Ishikawa (cell line): ENCODE results near the gene THSD1.

Experiments used
- CEBPB ChIP-seq: IDR thresholded peaks from 2 replicates; pipeline ENCODE4 v1.6.1; 2012
- CREB1 ChIP-seq: IDR thresholded peaks from 2 replicates; pipeline ENCODE4 v1.6.1; 2012; ENCODE audit warnings: low read depth
- EGR1 ChIP-seq: IDR thresholded peaks from 2 replicates; pipeline ENCODE4 v1.6.1; 2012
- EP300 ChIP-seq: IDR thresholded peaks from 2 replicates; pipeline ENCODE4 v1.6.1; 2012; ENCODE audit warnings: borderline replicate concordance
- FOXM1 ChIP-seq: IDR thresholded peaks from 2 replicates; pipeline ENCODE4 v1.6.1; 2012; ENCODE audit warnings: low read depth, borderline replicate concordance
- MAX ChIP-seq: IDR thresholded peaks from 2 replicates; pipeline ENCODE4 v1.6.1; 2012
- NFIC ChIP-seq: IDR thresholded peaks from 2 replicates; pipeline ENCODE4 v1.6.1; 2012
- RAD21 ChIP-seq: IDR thresholded peaks from 2 replicates; pipeline ENCODE4 v1.6.1; 2012; ENCODE audit warnings: low read depth
- TAF1 ChIP-seq: IDR thresholded peaks from 2 replicates; pipeline ENCODE4 v1.6.1; 2012; ENCODE audit warnings: low read depth, mild to moderate bottlenecking
- TCF12 ChIP-seq: IDR thresholded peaks from 2 replicates; pipeline ENCODE4 v1.6.1; 2012; ENCODE audit warnings: low read depth
- TEAD4 ChIP-seq: IDR thresholded peaks from 2 replicates; pipeline ENCODE4 v1.6.1; 2012
- USF1 ChIP-seq: IDR thresholded peaks from 2 replicates; pipeline ENCODE4 v1.6.1; 2012
- YY1 ChIP-seq: IDR thresholded peaks from 2 replicates; pipeline ENCODE4 v1.6.1; 2012; ENCODE audit warnings: low read depth
- ZBTB7A ChIP-seq: IDR thresholded peaks from 2 replicates; pipeline ENCODE4 v1.6.1; 2012; ENCODE audit warnings: low read depth
- TF ChIP-seq, protein P1 (sequence below): IDR thresholded peaks from 2 replicates; pipeline ENCODE4 v1.6.1; 2012; ENCODE audit warnings: low read depth, mild to moderate bottlenecking

Gene THSD1

GRCh38 chr13:52411629-52412028 is 5.7 kb upstream of the THSD1 start:
- TF ChIP-seq EP300: no peak
- TF ChIP-seq TEAD4: no peak
- TF ChIP-seq, protein P1, sequence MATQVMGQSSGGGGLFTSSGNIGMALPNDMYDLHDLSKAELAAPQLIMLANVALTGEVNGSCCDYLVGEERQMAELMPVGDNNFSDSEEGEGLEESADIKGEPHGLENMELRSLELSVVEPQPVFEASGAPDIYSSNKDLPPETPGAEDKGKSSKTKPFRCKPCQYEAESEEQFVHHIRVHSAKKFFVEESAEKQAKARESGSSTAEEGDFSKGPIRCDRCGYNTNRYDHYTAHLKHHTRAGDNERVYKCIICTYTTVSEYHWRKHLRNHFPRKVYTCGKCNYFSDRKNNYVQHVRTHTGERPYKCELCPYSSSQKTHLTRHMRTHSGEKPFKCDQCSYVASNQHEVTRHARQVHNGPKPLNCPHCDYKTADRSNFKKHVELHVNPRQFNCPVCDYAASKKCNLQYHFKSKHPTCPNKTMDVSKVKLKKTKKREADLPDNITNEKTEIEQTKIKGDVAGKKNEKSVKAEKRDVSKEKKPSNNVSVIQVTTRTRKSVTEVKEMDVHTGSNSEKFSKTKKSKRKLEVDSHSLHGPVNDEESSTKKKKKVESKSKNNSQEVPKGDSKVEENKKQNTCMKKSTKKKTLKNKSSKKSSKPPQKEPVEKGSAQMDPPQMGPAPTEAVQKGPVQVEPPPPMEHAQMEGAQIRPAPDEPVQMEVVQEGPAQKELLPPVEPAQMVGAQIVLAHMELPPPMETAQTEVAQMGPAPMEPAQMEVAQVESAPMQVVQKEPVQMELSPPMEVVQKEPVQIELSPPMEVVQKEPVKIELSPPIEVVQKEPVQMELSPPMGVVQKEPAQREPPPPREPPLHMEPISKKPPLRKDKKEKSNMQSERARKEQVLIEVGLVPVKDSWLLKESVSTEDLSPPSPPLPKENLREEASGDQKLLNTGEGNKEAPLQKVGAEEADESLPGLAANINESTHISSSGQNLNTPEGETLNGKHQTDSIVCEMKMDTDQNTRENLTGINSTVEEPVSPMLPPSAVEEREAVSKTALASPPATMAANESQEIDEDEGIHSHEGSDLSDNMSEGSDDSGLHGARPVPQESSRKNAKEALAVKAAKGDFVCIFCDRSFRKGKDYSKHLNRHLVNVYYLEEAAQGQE: no peak
- TF ChIP-seq NFIC: no peak
- TF ChIP-seq EGR1: no peak
- TF ChIP-seq YY1: no peak
- TF ChIP-seq USF1: no peak
- no peak for TF ChIP-seq RAD21
- TF ChIP-seq CREB1: no peak
- no peak for TF ChIP-seq MAX
- no peak for TF ChIP-seq FOXM1
- no peak for TF ChIP-seq TAF1
- no peak for TF ChIP-seq TCF12
- TF ChIP-seq CEBPB: no peak
- no peak for TF ChIP-seq ZBTB7A

GRCh38 chr13:52406629-52407028 is 657 bp upstream of the THSD1 start:
- TF ChIP-seq RAD21 (no peak), EP300 (no peak), CEBPB (no peak), USF1 (no peak)

DNA sequence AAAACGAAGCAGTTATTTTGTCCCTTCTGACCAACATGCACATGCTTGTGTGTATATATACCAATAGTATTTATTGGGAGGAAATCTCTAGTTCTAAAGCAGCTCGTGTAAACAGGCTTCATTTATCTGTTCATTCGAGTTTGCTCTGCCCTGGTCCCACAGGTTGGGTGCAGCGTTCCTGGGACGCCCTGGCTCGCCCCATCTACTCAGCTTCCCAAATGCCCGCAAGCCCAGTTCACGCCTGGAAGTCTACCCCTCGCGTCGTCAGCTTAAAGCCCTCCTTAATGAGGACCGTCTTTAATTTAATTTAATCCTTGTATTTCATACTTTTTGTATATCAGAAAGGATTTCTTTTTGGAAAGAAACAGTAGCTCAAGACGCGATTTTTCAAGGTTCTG is 604 bp downstream of the THSD1 start:
- TF ChIP-seq USF1 (no peak), EP300 (no peak), CREB1 (no peak), TAF1 (no peak), TEAD4 (no peak), CEBPB (no peak), TCF12 (no peak)
- TF ChIP-seq, protein P1: no peak

DNA sequence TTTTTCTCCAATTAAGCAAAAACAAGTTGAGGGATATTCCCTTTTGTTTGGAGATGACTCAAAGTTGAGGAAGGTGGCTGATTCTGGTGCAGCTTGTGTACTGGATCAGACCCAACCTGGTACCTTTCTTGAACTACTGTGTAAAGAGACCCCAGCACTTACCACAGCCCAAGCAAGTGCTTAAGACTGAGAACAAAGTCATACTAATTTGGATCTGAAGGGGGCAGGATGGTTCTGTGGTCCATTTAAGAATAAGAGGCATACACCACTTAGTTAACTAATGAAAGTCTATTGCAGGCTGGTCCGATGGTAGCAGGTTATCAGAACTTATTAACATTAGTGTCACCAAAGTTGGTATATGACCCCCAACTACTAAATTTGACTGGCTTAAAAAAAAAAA is 6.3 kb downstream of the THSD1 start:
- TF ChIP-seq MAX (no peak), TAF1 (no peak), EP300 (no peak), FOXM1 (no peak), CREB1 (no peak), TEAD4 (no peak), CEBPB (no peak), NFIC (no peak)
- TF ChIP-seq, protein P1: no peak

DNA sequence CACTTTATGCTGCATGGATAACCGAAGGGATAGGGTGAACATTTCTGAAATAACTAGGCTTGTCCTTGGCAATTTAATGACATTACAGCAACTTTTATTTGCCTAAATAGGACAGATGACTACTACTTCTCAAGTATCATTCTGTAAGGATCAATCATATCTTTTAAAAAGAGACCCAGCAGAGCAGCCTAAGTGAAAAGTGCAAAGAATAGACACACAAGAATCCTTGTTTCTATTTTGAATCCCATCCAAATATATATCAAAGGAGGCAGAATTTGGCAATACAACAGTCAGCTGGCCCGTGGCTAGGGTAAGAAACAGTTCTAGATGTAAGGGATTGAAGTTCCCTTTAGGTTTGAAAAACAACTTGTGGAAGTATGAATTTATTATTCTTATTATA is 6.9 kb downstream of the THSD1 start:
- TF ChIP-seq ZBTB7A: no peak
- no peak for TF ChIP-seq USF1
- TF ChIP-seq TEAD4: no peak
- no peak for TF ChIP-seq MAX
- TF ChIP-seq TCF12: no peak
- no peak for TF ChIP-seq RAD21
- TF ChIP-seq, protein P1: no peak
